Hematopoietic multipotent progenitor cell treated with erythropoietin and hydrocortisone succinate and interleukin-3 and kit ligand, for 6 days (in vitro differentiated cells): ENCODE measurements around the gene TOLLIP.

Experiments used
- DNase-seq: peaks from one replicate; pipeline ENCODE4 v3.0.0-alpha.2; 2015

TOLLIP gene

DNA sequence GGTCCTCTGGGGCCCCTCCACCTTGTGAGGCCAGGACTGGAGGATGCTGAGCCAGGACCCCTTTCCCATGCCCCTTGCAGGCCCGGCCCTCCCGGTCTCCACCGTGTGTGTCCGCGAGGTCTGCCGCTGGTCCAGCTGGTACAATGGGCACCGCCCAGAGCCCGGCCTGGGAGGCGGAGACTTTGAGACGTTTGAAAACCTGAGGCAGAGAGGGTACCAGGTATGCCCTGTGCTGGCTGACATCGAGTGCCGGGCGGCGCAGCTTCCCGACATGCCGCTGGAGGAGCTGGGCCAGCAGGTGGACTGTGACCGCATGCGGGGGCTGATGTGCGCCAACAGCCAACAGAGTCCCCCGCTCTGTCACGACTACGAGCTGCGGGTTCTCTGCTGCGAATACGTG is 68.7 kb downstream of the TOLLIP start:
- no peak for DNase-seq

- DNase-seq, result no peak
Observed at GRCh38 chr11:1239596-1240205, 69.7 kb downstream of the TOLLIP start.

DNA sequence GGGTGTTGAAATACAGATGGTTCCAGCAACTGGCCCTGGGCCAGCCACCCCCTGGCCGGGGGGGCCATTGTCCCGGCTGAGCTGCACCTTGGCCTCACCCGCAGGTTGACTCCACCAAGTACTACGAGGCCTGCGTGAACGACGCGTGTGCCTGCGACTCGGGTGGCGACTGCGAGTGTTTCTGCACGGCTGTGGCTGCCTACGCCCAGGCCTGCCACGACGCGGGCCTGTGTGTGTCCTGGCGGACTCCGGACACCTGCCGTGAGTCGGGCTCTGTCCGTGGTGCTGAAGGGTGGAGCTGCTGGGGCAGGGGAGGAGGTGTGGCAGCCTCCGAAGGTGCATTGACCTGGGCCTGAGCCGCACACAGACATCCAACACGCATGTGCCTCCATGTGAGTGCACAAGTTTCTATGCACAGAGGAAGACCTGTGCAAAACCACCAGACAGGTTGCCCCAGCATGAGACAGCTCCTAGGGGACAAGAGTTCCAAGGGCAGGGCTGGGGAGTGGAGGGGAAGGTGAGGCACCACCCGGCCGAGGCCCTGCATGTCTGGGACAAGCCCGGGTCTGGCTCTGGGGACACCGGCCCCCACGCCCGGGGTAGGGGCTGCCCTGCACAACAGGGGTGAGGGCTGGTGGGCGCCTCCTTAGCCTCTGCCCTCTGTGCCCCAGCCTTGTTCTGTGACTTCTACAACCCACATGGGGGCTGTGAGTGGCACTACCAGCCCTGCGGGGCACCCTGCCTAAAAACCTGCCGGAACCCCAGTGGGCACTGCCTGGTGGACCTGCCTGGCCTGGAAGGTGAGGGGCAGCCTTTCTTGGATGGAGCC is 70.5 kb downstream of the TOLLIP start:
- no peak for DNase-seq

- DNase-seq, result no peak
Observed at GRCh38 chr11:1237851-1238250, 71.6 kb downstream of the TOLLIP start.

- DNase-seq, result no peak
Observed at GRCh38 chr11:1237128-1237580, 72.3 kb downstream of the TOLLIP start.

DNA sequence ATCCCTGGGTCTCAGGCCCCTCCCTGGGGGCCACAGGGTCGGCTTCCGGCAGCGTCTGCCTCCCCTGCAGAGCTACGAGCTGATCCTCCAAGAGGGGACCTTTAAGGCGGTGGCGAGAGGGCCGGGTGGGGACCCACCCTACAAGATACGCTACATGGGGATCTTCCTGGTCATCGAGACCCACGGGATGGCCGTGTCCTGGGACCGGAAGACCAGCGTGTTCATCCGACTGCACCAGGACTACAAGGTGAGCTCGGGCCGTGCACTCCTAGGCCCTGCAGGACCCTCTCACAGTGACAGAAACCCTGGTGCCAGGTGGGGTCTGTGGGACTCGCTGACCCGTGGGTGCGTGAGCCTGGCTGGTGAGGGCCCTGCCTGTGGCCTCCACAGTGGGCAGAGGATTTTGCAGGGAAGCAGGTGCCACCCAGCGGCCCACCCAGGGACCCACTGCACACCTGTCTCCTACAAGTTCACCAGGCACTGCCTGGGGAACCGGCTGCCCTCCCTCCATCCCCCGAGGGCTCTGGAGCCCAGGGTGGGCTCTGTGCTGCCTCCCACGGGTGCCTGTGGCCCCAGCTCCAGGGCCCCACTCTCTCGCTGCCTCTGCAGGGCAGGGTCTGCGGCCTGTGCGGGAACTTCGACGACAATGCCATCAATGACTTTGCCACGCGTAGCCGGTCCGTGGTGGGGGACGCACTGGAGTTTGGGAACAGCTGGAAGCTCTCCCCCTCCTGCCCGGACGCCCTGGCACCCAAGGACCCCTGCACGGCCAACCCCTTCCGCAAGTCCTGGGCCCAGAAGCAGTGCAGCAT is 72.9 kb downstream of the TOLLIP start:
- DNase-seq, result no peak

GRCh38 chr11:1235901-1236315 is 73.5 kb downstream of the TOLLIP start:
- DNase-seq, result no peak

DNA sequence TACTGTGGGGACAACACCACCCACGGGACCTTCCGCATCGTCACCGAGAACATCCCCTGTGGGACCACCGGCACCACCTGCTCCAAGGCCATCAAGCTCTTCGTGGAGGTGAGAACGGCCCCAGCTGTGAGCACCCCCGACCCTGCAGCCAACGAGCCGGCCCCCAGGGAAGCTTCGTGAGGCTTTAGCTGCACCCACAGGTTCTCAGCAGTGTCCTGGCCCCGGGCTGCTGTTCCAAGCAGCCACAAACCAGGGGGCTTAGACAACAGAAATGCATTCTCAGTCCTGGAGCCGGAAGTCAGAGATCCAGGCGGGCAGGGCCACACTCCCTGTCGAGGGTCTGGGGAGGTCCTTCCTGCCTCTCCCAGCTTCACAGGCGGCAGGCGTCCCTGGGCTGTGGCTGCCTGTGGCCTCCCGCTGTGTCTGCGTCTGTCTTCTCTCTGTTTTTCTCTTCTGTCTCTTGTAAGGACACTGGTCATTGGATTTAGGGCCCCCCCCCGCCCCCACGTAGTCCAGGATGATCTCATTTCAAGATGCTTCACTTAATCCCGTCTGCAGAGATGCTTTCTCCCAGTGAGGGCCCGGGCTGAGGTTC is 74.0 kb downstream of the TOLLIP start:
- DNase-seq, result no peak

- DNase-seq, result no peak
Observed at GRCh38 chr11:1234771-1235305, 74.6 kb downstream of the TOLLIP start.

DNA sequence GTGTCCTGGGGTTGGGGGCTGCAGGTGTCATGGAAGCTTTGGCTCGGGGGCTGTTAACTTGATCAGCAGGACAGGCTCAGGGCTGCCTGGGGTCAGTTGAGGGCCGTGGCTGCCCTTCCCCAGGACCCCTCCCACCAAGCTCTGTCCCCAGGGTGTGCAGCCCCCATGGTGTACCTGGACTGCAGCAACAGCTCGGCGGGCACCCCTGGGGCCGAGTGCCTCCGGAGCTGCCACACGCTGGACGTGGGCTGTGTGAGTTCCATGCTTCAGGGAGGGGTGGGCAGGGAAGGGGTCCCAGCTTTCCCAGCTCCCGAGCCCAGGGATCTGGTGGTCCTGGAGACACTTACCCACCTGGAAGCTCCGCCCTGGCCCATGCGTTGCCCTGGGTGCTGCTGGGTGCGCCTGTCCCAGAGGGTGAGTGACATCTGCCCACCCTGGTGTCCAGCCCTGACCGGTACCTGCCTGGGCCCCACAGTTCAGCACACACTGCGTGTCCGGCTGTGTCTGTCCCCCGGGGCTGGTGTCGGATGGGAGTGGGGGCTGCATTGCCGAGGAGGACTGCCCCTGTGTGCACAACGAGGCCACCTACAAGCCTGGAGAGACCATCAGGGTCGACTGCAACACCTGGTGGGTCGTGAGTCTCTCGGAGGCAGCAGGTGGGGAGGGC is 75.2 kb downstream of the TOLLIP start:
- no peak for DNase-seq

DNA sequence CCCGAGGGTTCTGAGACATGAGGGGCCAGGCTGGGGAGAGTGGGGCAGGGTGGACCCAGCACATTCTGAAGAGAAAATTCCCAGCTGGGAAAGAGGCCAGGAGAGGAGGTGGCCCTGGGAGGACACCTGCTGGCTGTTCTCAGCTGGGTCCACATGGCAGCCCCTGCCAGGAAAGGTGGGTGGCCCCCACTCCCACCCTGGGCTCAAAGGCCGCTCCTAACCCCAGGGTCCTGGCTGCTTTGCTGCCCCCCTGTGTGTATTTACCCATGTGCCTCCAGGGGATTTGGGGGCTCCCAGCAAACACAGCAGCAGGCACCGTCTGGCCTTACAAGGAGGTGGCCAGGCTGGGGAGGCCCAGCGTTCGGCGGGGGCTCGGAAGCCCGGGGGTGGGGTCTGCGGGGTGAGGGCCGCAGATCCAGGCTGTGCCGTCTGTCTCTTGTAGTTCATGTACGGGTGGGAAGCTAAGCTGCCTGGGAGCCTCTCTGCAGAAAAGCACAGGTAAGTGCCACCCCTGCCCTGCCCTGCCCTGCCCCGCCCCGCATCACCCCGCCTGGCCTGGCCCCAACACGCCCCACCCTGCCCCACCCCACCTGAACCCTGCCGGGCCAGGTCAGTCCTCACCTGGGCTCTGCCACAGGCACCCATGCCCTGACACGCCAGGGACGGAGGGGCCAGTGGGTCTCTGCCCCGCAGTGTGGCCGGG is 75.9 kb downstream of the TOLLIP start:
- DNase-seq, result no peak

DNA sequence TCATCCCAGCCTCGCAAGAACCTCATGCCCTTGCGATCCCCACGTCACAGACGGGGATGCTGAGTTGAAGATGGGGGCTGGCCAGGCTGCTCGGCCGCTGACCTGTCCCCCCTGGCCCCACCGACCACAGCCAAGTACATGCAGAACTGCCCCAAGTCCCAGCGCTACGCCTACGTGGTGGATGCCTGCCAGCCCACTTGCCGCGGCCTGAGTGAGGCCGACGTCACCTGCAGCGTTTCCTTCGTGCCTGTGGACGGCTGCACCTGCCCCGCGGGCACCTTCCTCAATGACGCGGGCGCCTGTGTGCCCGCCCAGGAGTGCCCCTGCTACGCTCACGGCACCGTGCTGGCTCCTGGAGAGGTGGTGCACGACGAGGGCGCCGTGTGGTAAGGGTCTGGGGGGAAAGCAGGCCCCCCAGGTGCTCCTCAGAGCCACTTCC is 76.5 kb downstream of the TOLLIP start:
- DNase-seq, result no peak

DNA sequence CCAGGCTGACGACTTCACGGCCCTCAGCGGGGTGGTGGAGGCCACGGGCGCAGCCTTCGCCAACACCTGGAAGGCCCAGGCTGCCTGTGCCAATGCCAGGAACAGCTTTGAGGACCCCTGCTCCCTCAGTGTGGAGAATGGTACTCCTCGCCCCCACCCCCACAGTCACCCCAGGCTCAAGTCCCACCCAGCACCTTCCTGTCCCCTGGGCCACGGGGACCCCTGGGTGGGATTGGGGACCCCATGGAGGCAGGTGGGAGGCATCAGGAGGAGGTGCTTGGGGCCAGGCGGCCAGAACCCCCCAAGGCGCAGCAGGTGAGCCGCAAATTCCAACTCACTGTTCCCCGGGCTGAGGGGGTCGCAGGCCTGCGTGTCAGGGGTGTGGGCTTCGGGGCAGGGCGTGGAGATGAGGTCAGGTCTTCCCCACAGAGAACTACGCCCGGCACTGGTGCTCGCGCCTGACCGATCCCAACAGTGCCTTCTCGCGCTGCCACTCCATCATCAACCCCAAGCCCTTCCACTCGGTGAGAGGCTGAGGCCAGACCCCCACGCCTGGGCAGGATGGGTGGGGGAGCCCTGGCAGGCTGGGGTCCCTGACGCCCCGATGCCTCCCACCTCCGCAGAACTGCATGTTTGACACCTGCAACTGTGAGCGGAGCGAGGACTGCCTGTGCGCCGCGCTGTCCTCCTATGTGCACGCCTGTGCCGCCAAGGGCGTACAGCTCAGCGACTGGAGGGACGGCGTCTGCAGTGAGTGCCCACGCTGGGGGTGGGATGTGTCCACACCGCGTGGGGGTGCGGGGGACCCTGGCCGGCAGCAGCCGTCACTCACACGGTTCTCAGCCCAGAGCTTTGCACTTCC is 77.2 kb downstream of the TOLLIP start:
- DNase-seq, result no peak

GRCh38 chr11:1231396-1232020 is 77.9 kb downstream of the TOLLIP start:
- no peak for DNase-seq

GRCh38 chr11:1230456-1231395 is 78.7 kb downstream of the TOLLIP start:
- DNase-seq, result no peak

- no peak for DNase-seq
Observed at GRCh38 chr11:1230121-1230455, 79.3 kb downstream of the TOLLIP start.

DNA sequence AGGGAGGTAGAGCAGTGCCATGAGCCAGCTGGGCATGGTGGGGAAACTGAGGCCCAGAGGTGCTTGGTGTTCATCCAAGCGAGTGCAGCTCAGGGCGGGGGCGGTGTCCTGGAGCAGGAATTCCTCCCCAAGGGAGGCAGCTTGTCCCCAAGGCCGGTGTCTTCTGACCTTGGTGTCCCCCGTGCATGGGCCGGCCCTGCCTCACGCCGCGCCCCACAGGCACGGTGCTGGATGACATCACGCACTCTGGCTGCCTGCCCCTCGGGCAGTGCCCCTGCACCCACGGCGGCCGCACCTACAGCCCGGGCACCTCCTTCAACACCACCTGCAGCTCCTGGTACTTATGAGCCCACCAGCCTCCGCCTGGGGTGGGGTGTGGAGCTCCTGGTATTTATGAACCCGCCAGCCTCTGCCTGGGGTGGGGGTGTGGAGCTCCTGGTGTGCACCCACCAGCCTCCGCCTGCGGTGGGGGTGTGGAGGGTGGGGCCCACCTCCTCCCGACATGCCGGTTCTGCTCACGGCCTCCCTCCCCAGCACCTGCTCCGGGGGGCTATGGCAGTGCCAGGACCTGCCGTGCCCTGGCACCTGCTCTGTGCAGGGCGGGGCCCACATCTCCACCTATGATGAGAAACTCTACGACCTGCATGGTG is 79.8 kb downstream of the TOLLIP start:
- DNase-seq, result no peak

DNA sequence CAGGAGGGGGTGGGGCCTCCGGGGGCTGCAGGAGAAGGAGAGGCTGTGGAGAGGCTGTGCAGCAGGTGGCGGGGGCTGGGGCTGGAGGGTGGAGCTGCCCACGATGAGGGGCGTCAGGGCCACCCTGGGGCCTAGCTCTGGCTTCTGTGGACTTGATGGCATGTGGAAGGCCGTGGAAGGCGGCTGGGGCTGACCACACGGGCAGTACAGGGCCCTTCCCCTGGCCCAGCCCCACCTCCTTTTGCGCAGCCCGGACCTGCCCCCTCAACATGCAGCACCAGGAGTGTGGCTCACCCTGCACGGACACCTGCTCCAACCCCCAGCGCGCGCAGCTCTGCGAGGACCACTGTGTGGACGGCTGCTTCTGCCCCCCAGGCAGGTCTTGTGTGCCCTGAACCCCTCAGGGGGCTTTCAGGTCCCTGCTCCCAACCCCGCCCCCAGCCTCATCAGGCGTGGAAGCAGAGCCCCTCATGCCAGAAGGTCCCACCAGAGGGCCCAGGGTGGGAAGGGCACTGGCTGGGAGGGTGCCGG is 80.4 kb downstream of the TOLLIP start:
- no peak for DNase-seq
